ENCODE data around the gene VTI1A. TPM values are rescaled to one million over a fixed set of nuclear protein-coding genes. Genes with fewer than 3 reads are reported as not detected.

VTI1A gene
- total RNA-seq, 1 experiment from 2014 or later: 22.0 TPM

- no peaks in the 10 kb centered on the region for H3K4me1 ChIP-seq (ENCODE audit: insufficient read depth, low read length)
- H2BK20ac ChIP-seq (ENCODE audit: low read depth, low read length, poor library complexity, severe bottlenecking): no peak overlapping the region
- no peak overlapping the region for H4K91ac ChIP-seq (ENCODE audit: insufficient read length, low read depth, low read length)
- H3K23ac ChIP-seq (ENCODE audit: insufficient read length, low read depth, low read length): no peak overlapping the region
- no peak overlapping the region for H3K4ac ChIP-seq (ENCODE audit: low read depth, low read length)
- no peak overlapping the region for H4K8ac ChIP-seq (replicated peaks; ENCODE audit: insufficient read length, low read depth, low read length)
- Mint-ChIP-seq H3K27me3 (ENCODE audit: low read depth) (no peaks in the 10 kb centered on the region), H3K4me1 (peaks cover 2 to 13% of the 10 kb centered on the region in 2 experiments), H3K9me3 (peaks cover 0 to 5% of the 10 kb centered on the region in 2 experiments; a peak in 1 of 5 replicates), H3K27ac (no peak overlapping the region), H3K36me3 (ENCODE audit: insufficient read depth in 1 of 3, low read depth in 3 of 3) (peaks cover 3 to 10% (median 4%) of the 10 kb centered on the region in 3 experiments; a peak in 5 of 7 replicates), H3K4me3 (no peak overlapping the region)
- H2BK12ac ChIP-seq (ENCODE audit: insufficient read length, low read depth, low read length): no peak overlapping the region
- H3K4me2 ChIP-seq (ENCODE audit: insufficient read depth, insufficient read length, low read length): no peak overlapping the region
- no peaks in the 10 kb centered on the region for H3K79me2 ChIP-seq (ENCODE audit: insufficient read depth, low read length)
- no peak overlapping the region for H4K5ac ChIP-seq (ENCODE audit: insufficient read length, low read depth, low read length)
- no peaks in the 10 kb centered on the region for H4K20me1 ChIP-seq (ENCODE audit: control insufficient read depth, insufficient read depth, insufficient read length)
- no peak overlapping the region for H3K9ac ChIP-seq (ENCODE audit: extremely low read depth, insufficient read length, low read length)
- H2BK5ac ChIP-seq (ENCODE audit: insufficient read length, low read length): no peak overlapping the region
- TF ChIP-seq CTCF (conservative IDR thresholded peaks at IDR 0.05): no peak
- H3K14ac ChIP-seq (ENCODE audit: insufficient read depth, low read length): no peak overlapping the region
- H2AFZ ChIP-seq (ENCODE audit: low read length): no peak overlapping the region
- no peaks in the 10 kb centered on the region for H3K23me2 ChIP-seq (ENCODE audit: insufficient read length, low read depth, low read length, poor library complexity, severe bottlenecking)
- H3K27me3 ChIP-seq (ENCODE audit: insufficient read depth, low read length): no peaks in the 10 kb centered on the region
- no peak overlapping the region for H2BK120ac ChIP-seq (ENCODE audit: low read depth, low read length, poor library complexity, severe bottlenecking)
- H3K79me1 ChIP-seq (ENCODE audit: insufficient read depth, low read depth, low read length, poor library complexity, severe bottlenecking): no peaks in the 10 kb centered on the region
- no peak overlapping the region for H3K18ac ChIP-seq (ENCODE audit: insufficient read length, low read depth, low read length)
- no peak overlapping the region for H3T11ph ChIP-seq (ENCODE audit: low read length)
- no peak overlapping the region for H2BK15ac ChIP-seq (ENCODE audit: low read depth, low read length)
- no peak overlapping the region for H3K27ac ChIP-seq (ENCODE audit: insufficient read length, low read depth, low read length)
- H2AK5ac ChIP-seq (ENCODE audit: insufficient read length, low read length): no peak overlapping the region
- no peaks in the 10 kb centered on the region for H3K9me3 ChIP-seq (ENCODE audit: control insufficient read depth, low read depth, low read length)
- H3K56ac ChIP-seq (ENCODE audit: insufficient read length, low read depth, low read length): no peak overlapping the region
- no peak for DNase-seq
These were observed 338.1 kb downstream of the VTI1A start for GRCh38 chr10:112785089-112785488.

Measured in H9 (cell line).